Activated effector memory CD4-positive, alpha-beta T cell treated with Interleukin-2 at 50 U/mL for 16 hours (primary cell): ENCODE data around the gene VGLL3.

Source experiments
- DNase-seq: peaks from one replicate; pipeline ENCODE4 v3.0.0-alpha.2; 2020

Gene VGLL3

GRCh38 chr3:86942206-86942605 is 48.7 kb downstream of the VGLL3 start:
- DNase-seq, result no peak

GRCh38 chr3:86938416-86939105 is 52.4 kb downstream of the VGLL3 start:
- no peak for DNase-seq

DNA sequence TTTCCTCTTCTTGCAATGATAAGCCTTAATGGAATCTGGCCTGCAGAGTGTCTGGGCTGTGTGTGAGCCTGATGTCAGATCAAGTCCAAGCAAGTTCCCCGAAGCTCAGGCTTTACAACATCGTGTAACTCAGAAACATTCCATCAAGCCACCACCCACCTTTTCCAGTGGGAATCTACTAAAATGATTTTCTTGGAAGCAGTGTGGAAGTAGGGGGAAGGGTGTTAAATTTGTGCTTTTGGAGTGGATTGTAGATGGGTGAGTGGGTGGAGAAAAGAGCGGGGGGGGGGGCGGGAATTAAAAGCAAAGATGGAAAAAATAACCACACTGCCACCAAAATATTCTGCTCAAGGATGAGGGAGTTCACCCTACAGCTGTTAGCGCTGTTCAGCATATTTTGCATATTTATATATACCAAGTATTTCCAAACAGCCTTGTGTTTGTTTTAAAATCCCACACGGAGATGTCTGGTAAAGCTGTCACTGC is 53.6 kb downstream of the VGLL3 start:
- DNase-seq, result no peak

DNA sequence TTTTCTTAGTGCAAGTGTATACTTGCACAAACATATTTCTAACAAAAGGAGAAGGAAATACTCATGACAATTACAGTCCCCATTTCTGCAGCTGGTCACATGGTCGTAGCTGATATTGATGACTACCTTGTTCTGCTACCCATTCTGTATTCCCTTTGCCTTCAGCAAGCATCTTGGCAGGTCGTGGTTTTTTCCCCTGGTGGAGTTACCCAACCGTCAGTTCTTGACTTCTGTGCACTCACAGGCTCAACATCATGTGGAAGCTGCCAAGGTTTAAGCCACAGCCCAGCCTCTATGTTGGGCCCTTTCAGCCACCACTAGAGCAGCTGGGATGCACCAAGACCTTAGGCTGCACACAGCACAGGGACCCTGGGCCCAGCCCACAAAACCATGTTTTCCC is 56.1 kb downstream of the VGLL3 start:
- no peak for DNase-seq

- DNase-seq, result no peak
These were observed 60.1 kb downstream of the VGLL3 start for GRCh38 chr3:86930831-86931230.

DNA sequence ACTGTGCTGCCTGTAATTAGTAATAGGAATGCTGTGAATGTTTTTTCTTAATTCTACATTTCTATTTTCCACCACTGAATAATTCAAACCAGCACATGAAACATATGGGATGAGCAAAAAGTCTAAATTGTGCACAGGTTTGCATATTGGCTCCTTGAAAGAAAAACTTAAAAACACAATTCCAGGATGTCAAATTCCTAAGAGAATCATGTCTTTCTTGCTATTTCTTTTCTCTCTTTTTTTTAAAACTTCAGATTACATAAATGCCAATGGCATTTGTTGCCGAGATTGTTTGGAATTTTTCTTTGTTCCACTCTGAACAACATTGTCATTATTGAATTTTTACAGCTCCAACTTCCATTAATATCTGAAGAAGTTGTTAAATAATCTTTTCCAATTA is 60.8 kb downstream of the VGLL3 start:
- no peak for DNase-seq

- DNase-seq, result no peak
These were observed 61.9 kb downstream of the VGLL3 start for GRCh38 chr3:86929046-86929445.

DNA sequence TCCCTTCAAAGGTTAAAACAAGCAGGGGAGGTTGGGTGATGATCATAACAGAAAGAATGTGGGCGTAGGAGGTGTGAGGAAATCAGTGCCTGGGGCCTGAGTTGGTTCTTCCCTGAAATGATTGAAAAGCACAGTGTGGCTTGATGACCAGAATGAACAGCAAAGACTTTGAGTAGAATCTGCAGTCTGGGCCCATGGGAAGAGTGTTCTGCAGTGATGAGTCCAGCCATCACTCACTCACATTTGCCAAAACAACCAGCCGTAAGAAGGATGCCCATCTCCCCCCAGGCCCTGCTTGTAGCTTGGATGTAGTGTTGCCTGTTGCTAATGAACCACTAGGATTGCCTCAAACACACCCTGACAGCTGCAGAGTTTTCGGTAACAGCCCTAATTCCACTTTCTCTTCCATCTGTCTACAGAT is 67.9 kb downstream of the VGLL3 start:
- DNase-seq, result no peak

- DNase-seq, result no peak
These were observed 68.8 kb downstream of the VGLL3 start for GRCh38 chr3:86921971-86922680.

DNA sequence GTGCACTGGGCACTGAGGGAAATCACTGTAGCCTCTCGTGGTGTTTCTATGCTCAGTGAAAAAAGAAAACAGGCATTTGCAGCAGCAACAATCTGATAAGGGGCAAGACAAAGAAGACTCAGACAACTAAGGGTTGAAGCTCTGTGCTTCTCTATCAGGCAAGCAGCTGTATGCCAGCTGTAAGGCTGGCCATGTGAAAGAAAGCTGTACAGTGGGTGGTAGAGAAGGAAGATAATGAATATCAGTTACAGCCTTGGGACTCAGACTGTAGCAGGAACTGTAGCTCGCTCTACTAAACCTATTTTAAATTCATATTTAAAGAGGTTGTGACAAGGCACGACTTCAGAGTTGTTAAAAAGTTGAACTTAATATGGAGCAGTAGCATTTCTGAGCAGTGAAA is 76.3 kb downstream of the VGLL3 start:
- no peak for DNase-seq

DNA sequence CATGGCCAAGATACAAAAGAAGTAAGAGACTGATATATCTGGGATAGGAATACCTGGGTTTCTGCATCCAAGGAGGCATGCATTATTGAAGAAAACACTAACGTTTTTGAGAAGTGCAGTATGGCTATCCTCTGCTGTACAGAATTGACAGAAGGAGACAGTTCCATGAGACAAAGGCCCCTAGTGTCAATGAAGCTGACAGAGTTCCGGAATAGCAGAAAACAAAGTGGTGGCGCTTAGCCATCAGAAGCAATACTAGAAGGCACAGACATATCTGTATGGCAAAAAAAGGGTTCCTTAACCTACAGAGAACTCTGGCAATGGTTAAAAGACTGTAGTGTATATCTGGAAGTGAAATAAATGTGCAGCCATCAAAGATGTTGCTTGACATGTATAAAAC is 77.8 kb downstream of the VGLL3 start:
- no peak for DNase-seq

DNA sequence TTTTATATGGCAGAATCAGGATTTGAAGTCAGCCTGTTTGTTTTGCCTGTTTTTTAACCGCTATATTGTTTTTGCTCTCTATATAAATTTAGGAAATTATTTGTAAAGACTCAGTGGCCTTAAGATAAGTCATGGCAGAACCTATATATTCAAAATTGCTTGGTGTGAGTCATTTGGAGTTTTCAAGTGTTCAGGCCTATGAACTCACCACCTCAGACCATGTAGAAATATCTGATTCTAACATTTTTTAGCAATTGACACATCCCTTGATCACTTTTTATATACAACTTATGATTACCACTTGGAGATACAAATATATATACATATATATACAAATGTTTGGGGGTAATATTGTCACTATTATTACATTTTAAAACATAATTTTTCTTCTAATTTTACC is 95.7 kb downstream of the VGLL3 start:
- DNase-seq, result no peak

- no peak for DNase-seq
These were observed 100.1 kb downstream of the VGLL3 start for GRCh38 chr3:86890741-86891396.
